Parathyroid adenoma (tissue), 2 donors: ENCODE measurements around the gene DOCK10.

ENCODE experiments used
- H2AFZ ChIP-seq: fragments of 300-600 bp; sonication (generic); one replicate; pipeline ENCODE4 v1.7.0; 2017; ENCODE audit warnings: antibody characterized with exemption, mild to moderate bottlenecking
- H3K27ac ChIP-seq: fragments of 300-600 bp; sonication (generic); one replicate; pipeline ENCODE4 v1.7.0; 2017
- H3K27me3 ChIP-seq: fragments of 300-600 bp; sonication (generic); one replicate; pipeline ENCODE4 v1.7.0; 2017; ENCODE audit warnings: low read length; ENCODE audit not compliant: control insufficient read depth, insufficient read depth
- H3K36me3 ChIP-seq: fragments of 300-600 bp; sonication (generic); one replicate; pipeline ENCODE4 v1.7.0; 2017; ENCODE audit warnings: low read length; ENCODE audit not compliant: control insufficient read depth, insufficient read depth
- H3K4me1 ChIP-seq: fragments of 300-600 bp; sonication (generic); one replicate; pipeline ENCODE4 v1.7.0; 2017; ENCODE audit warnings: control low read depth
- H3K4me2 ChIP-seq: fragments of 300-600 bp; sonication (generic); one replicate; pipeline ENCODE4 v1.7.0; 2017; ENCODE audit warnings: low read length
- H3K4me3 ChIP-seq: fragments of 300-600 bp; sonication (generic); one replicate; pipeline ENCODE4 v1.7.0; 2017; ENCODE audit warnings: low read depth, low read length
- H3K79me2 ChIP-seq: fragments of 300-600 bp; sonication (generic); one replicate; pipeline ENCODE4 v1.7.0; 2017; ENCODE audit warnings: control low read depth
- H3K9ac ChIP-seq: fragments of 300-600 bp; sonication (generic); one replicate; pipeline ENCODE4 v1.7.0; 2017; ENCODE audit warnings: mild to moderate bottlenecking
- H3K9me3 ChIP-seq: fragments of 300-600 bp; sonication (generic); one replicate; pipeline ENCODE4 v1.7.0; 2017; ENCODE audit warnings: low read length; ENCODE audit not compliant: control insufficient read depth
- TF ChIP-seq, protein P1 (sequence below): fragments of 300-600 bp; sonication (generic); IDR thresholded peaks from one replicate; pipeline ENCODE4 v1.7.0; 2017; ENCODE audit warnings: antibody characterized with exemption, mild to moderate bottlenecking
- donor health status: primary hyperparathyroidism.

Gene DOCK10

DNA sequence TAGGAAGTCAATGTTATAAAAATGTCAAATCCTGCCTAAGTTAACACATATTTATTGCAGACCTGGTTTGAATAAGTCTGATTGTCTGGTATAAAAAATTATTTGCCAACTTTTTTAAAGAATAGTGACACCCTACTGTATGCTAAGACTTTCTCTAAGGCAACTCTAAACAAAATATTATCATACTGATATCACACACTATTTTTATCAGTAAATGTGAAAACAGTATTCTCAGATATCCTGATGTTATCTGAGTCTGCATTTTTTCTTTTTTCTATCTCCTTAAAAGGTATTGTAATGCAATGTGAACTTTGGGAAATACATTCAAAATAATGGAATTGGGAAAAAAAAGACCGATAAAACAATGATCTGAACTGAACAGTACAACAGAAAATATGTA lies 127.1 kb downstream of the DOCK10 start:
- Histone ChIP-seq H3K4me1 (no peaks in the 10 kb centered on the region), H3K9me3 (no peaks in the 10 kb centered on the region), H3K4me3 (no peak overlapping the region), H3K79me2 (no peaks in the 10 kb centered on the region), H3K36me3 (no peaks in the 10 kb centered on the region), H2AFZ (no peak overlapping the region), H3K4me2 (no peak overlapping the region), H3K27me3 (no peaks in the 10 kb centered on the region), H3K27ac (no peak overlapping the region), H3K9ac (no peak overlapping the region)
- TF ChIP-seq, protein P1, sequence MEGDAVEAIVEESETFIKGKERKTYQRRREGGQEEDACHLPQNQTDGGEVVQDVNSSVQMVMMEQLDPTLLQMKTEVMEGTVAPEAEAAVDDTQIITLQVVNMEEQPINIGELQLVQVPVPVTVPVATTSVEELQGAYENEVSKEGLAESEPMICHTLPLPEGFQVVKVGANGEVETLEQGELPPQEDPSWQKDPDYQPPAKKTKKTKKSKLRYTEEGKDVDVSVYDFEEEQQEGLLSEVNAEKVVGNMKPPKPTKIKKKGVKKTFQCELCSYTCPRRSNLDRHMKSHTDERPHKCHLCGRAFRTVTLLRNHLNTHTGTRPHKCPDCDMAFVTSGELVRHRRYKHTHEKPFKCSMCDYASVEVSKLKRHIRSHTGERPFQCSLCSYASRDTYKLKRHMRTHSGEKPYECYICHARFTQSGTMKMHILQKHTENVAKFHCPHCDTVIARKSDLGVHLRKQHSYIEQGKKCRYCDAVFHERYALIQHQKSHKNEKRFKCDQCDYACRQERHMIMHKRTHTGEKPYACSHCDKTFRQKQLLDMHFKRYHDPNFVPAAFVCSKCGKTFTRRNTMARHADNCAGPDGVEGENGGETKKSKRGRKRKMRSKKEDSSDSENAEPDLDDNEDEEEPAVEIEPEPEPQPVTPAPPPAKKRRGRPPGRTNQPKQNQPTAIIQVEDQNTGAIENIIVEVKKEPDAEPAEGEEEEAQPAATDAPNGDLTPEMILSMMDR = no peak

GRCh38 chr2:224910574-224910925 lies 131.7 kb downstream of the DOCK10 start:
- TF ChIP-seq, protein P1 = no peak
- H2AFZ ChIP-seq = no peak overlapping the region
- no peak overlapping the region for H3K9ac ChIP-seq
- H3K4me3 ChIP-seq = no peak overlapping the region
- no peaks in the 10 kb centered on the region for H3K27me3 ChIP-seq
- H3K27ac ChIP-seq = no peak overlapping the region
- H3K36me3 ChIP-seq = no peaks in the 10 kb centered on the region
- no peak overlapping the region for H3K4me2 ChIP-seq
- H3K4me1 ChIP-seq = no peaks in the 10 kb centered on the region
- H3K9me3 ChIP-seq = no peaks in the 10 kb centered on the region
- no peaks in the 10 kb centered on the region for H3K79me2 ChIP-seq

- H3K4me2 ChIP-seq = no peak overlapping the region
- H3K79me2 ChIP-seq = no peaks in the 10 kb centered on the region
- TF ChIP-seq, protein P1 = no peak
- H2AFZ ChIP-seq = peak overlapping the region; percentile 60
- H3K9me3 ChIP-seq = no peaks in the 10 kb centered on the region
- H3K36me3 ChIP-seq = no peaks in the 10 kb centered on the region
- no peak overlapping the region for H3K9ac ChIP-seq
- H3K4me1 ChIP-seq = no peaks in the 10 kb centered on the region
- no peak overlapping the region for H3K4me3 ChIP-seq
- H3K27ac ChIP-seq = no peak overlapping the region
- H3K27me3 ChIP-seq = no peaks in the 10 kb centered on the region
Measured at GRCh38 chr2:224909885-224910573, 132.2 kb downstream of the DOCK10 start.

DNA sequence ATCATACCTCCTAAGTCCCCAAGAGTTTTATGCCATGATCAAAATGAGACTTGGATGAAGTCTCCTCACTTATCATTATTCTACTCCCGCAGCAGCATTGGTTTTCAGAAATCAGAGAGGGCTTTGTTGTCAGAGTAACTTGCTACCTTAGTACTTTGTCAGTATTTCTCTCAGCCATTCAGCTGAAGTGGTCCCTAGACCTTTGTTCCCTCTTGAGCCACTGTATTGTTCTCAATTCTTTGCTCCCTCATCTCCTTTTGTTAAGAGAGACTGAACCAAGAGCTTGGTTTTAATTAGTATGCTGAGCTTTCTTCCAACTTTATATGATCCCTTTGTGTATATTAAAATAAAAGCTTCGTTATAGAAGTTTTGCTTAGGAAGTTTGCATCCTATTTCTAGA lies 133.4 kb downstream of the DOCK10 start:
- no peak overlapping the region for H3K9ac ChIP-seq
- H3K4me3 ChIP-seq = no peak overlapping the region
- no peaks in the 10 kb centered on the region for H3K27me3 ChIP-seq
- no peak overlapping the region for H3K27ac ChIP-seq
- H3K79me2 ChIP-seq = no peaks in the 10 kb centered on the region
- H3K36me3 ChIP-seq = no peaks in the 10 kb centered on the region
- no peak overlapping the region for H2AFZ ChIP-seq
- no peak overlapping the region for H3K4me2 ChIP-seq
- H3K9me3 ChIP-seq = no peaks in the 10 kb centered on the region
- H3K4me1 ChIP-seq = no peaks in the 10 kb centered on the region
- TF ChIP-seq, protein P1 = no peak

DNA sequence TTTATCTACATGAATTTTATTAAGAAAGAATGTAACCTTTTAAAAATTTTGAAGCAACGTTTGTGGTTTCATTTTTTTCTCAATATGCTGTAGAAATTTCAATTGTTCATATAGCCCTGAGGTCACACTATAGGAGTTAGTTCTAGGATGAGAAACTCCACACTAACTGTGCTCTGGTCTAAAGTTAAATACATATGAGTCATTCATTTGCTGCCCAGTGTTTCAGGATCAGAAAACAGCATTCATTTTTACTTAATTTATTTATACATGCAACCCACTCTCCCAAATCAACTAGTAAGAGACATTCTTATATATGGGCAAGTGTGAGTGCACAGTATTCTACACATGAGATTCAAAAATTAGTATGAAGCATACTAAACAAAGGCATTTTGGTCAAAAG lies 137.9 kb downstream of the DOCK10 start:
- no peaks in the 10 kb centered on the region for H3K27me3 ChIP-seq
- TF ChIP-seq, protein P1 = no peak
- H3K27ac ChIP-seq = no peak overlapping the region
- H3K4me1 ChIP-seq = no peaks in the 10 kb centered on the region
- no peaks in the 10 kb centered on the region for H3K79me2 ChIP-seq
- no peak overlapping the region for H3K9ac ChIP-seq
- no peaks in the 10 kb centered on the region for H3K36me3 ChIP-seq
- no peak overlapping the region for H2AFZ ChIP-seq
- H3K4me3 ChIP-seq = no peak overlapping the region
- no peak overlapping the region for H3K4me2 ChIP-seq
- no peaks in the 10 kb centered on the region for H3K9me3 ChIP-seq
